HepG2 (cell line): ENCODE measurements around the gene MARF1. TPM values are rescaled to one million over a fixed set of nuclear protein-coding genes. Genes with fewer than 3 reads are reported as not detected.

ENCODE experiments used
- AHR ChIP-seq: IDR thresholded peaks from 2 replicates; pipeline ENCODE4 v1.6.1; 2018; ENCODE audit warnings: missing genetic modification reagents, missing compliant biosample characterization
- AKAP8 ChIP-seq: sonication (generic); formaldehyde crosslinking; IDR thresholded peaks from 2 replicates; pipeline ENCODE4 v1.5.1; 2020; ENCODE audit warnings: mild to moderate bottlenecking, missing genetic modification reagents
- ATF7-NPFF ChIP-seq: sonication (generic); formaldehyde crosslinking; IDR thresholded peaks from 2 replicates; pipeline ENCODE4 v1.8.1; 2023; ENCODE audit warnings: mild to moderate bottlenecking, low read depth, missing genetic modification reagents, moderate library complexity
- CEBPB ChIP-seq: IDR thresholded peaks from 2 replicates; pipeline ENCODE4 v1.6.1; 2011; ENCODE audit warnings: low read depth, low read length, improper control_type of control experiment, borderline replicate concordance
- CHD4 ChIP-seq: fragments of 200-600 bp; sonication (generic); IDR thresholded peaks from 2 replicates; pipeline ENCODE4 v1.7.0; 2017; ENCODE audit warnings: mild to moderate bottlenecking, low read length, borderline replicate concordance
- ERF ChIP-seq: IDR thresholded peaks from 2 replicates; pipeline ENCODE4 v1.6.1; 2018; ENCODE audit warnings: missing biosample characterization, missing genetic modification reagents
- NPAS2 ChIP-seq: sonication (generic); formaldehyde crosslinking; IDR thresholded peaks from 2 replicates; pipeline ENCODE4 v1.8.0; 2022; ENCODE audit warnings: mild to moderate bottlenecking, missing genetic modification reagents, borderline replicate concordance
- RFX1 ChIP-seq: fragments of 450-650 bp; IDR thresholded peaks from 2 replicates; pipeline ENCODE4 v1.6.1; 2017
- SALL2 ChIP-seq: sonication (generic); formaldehyde crosslinking; IDR thresholded peaks from 2 replicates; pipeline ENCODE4 v1.8.1; 2023; ENCODE audit warnings: mild to moderate bottlenecking, missing genetic modification reagents, inconsistent platforms
- ZBTB44 ChIP-seq: sonication (generic); formaldehyde crosslinking; IDR thresholded peaks from 2 replicates; pipeline ENCODE4 v1.4.0; 2020; ENCODE audit warnings: missing genetic modification reagents
- ZFAT ChIP-seq: sonication (generic); formaldehyde crosslinking; conservative IDR thresholded peaks from 2 replicates; pipeline ENCODE4 v1.8.1; 2023; ENCODE audit warnings: missing genetic modification reagents, inconsistent platforms
- ZFP37 ChIP-seq: sonication (generic); formaldehyde crosslinking; IDR thresholded peaks from 2 replicates; pipeline ENCODE4 v1.4.0; 2020; ENCODE audit warnings: missing genetic modification reagents, borderline replicate concordance
- ZNF317 ChIP-seq: sonication (generic); formaldehyde crosslinking; IDR thresholded peaks from 2 replicates; pipeline ENCODE4 v1.5.0; 2020; ENCODE audit warnings: mild to moderate bottlenecking, missing genetic modification reagents
- ZNF318 ChIP-seq: sonication (generic); formaldehyde crosslinking; IDR thresholded peaks from 2 replicates; pipeline ENCODE4 v1.4.0; 2020; ENCODE audit warnings: mild to moderate bottlenecking, missing genetic modification reagents
- ZNF547 ChIP-seq: sonication (generic); formaldehyde crosslinking; IDR thresholded peaks from 2 replicates; pipeline ENCODE4 v1.5.1; 2020; ENCODE audit warnings: mild to moderate bottlenecking, missing genetic modification reagents
- ZNF75D ChIP-seq: sonication (generic); formaldehyde crosslinking; IDR thresholded peaks from 2 replicates; pipeline ENCODE4 v1.8.1; 2023; ENCODE audit warnings: missing genetic modification reagents, mild to moderate bottlenecking, borderline replicate concordance
- polyA plus RNA-seq, 8 experiments: library from polyadenylated mRNA; depleted of rRNA in 3 of 8; stranded (reverse) in 7 of 8; unstranded in 1 of 8; fragments of >200 nt; fragmentation: Illumina TruSeq in 4 of 8; extraction: Trizol in 4 of 8; gene quantifications; 2 replicates each; pipeline versions ENCODE4 v1.2.1 to v1.2.3, GENCODE V29; 2011 to 2016; ENCODE audit warnings: low read depth in 4 of 8, missing spikeins in 1 of 8, mixed read lengths in 1 of 8; ENCODE audit not compliant: insufficient read depth in 1 of 8
- total RNA-seq, 5 experiments: library from RNA; depleted of rRNA; stranded (reverse); fragments of >200 nt; fragmentation: Illumina TruSeq; extraction: Trizol; gene quantifications; 2 replicates each; pipeline ENCODE4 v1.2.3, GENCODE V29; 2016; ENCODE audit warnings: low read depth in 1 of 5
- TF ChIP-seq, protein P1 (sequence below): sonication (generic); formaldehyde crosslinking; IDR thresholded peaks from 2 replicates; pipeline ENCODE4 v1.5.1; 2020; ENCODE audit warnings: mild to moderate bottlenecking, missing genetic modification reagents, borderline replicate concordance
- TF ChIP-seq, protein P2 (sequence below): IDR thresholded peaks from 2 replicates; pipeline ENCODE4 v1.6.1; 2018; ENCODE audit warnings: missing genetic modification reagents, mild to moderate bottlenecking, missing compliant biosample characterization

MARF1 gene
- total and polyA plus RNA-seq, 2 of the 13 experiments (the other 11 are each of a cell fraction or from before 2014, with no cell fraction given), result 8.7 to 20.7 TPM

DNA sequence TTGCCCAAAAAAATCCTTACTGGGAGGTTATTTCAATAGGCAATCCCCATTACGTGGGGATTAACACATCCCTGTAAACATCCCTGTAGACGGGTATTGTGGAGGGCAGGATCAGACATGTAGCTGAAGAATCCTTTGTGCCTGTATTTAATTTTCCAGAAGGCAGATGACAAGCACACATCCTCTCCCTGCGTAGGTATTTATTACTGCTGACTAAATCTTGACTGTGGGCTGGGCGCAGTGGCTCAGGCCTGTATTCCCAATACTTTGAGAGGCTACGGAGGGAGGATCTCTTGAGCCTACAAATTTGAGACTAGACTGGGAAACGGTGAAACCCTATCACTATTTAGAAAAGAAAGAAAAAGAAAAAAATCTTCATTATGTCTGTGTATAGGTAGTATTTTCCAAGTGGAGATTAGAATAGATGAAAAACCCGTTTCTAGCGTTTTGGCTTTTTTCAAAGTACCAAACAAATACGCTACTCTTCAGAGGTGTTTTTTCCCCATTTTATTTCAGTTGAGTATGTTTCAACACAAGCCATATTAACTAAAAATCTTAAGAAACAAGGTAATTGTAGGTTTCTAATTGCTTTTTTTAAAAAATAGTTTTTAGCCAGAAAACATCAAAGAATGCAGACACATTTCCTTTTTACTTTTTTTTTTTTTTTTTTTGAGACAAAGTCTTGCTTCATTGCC, 1.5 kb upstream of the MARF1 start (continued):
- TF ChIP-seq ZNF318 (no peak), ATF7-NPFF (no peak), RFX1 (no peak), ZNF317 (CRISPR knock-in tag) (0 out of 2 replicates have a peak, but pooled peaks have one; percentile 18), SALL2 (no peak), ZBTB44 (CRISPR knock-in tag) (no peak), ZFP37 (peak; percentile 74; the same call in 1 of the 2 replicates), AKAP8 (CRISPR knock-in tag) (no peak), ZFAT (no peak), NPAS2 (no peak), ZNF75D (CRISPR knock-in tag) (no peak), CHD4 (no peak), AHR (CRISPR knock-in tag) (no peak), ZNF547 (no peak), ERF (CRISPR knock-in tag) (peak; percentile 19; the same call in 1 of the 2 replicates), CEBPB (no peak)
- TF ChIP-seq, protein P1, sequence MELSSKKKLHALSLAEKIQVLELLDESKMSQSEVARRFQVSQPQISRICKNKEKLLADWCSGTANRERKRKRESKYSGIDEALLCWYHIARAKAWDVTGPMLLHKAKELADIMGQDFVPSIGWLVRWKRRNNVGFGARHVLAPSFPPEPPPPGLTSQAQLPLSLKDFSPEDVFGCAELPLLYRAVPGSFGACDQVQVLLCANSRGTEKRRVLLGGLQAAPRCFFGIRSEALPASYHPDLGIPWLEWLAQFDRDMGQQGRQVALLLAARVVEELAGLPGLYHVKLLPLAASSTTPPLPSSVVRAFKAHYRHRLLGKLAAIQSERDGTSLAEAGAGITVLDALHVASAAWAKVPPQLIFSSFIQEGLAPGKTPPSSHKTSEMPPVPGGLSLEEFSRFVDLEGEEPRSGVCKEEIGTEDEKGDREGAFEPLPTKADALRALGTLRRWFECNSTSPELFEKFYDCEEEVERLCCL (CRISPR knock-in tag), result no peak
- TF ChIP-seq, protein P2, sequence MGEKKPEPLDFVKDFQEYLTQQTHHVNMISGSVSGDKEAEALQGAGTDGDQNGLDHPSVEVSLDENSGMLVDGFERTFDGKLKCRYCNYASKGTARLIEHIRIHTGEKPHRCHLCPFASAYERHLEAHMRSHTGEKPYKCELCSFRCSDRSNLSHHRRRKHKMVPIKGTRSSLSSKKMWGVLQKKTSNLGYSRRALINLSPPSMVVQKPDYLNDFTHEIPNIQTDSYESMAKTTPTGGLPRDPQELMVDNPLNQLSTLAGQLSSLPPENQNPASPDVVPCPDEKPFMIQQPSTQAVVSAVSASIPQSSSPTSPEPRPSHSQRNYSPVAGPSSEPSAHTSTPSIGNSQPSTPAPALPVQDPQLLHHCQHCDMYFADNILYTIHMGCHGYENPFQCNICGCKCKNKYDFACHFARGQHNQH (CRISPR knock-in tag), result peak; percentile 49; the same call in 1 of the 2 replicates
